Stomach (tissue), 9 donors: Measurements from ENCODE around the gene VPS9D1. TPM values are rescaled to one million over a fixed set of nuclear protein-coding genes. Genes with fewer than 3 reads are reported as not detected.

Experiments used
- DNase-seq, 2 donors: peaks; one replicate each; pipeline versions ENCODE4 v3.0.0 to v3.0.0-alpha.2; 2013 to 2019
- H3K27ac ChIP-seq, 5 donors: fragments of 200-600 bp in 4 of 5; sonication (generic) in 4 of 5; one replicate each; pipeline ENCODE4 v1.5.1; 2013 to 2019; ENCODE audit warnings: mild to moderate bottlenecking in 1 of 5, moderate library complexity in 1 of 5
- H3K27me3 ChIP-seq, 3 donors: fragments of 200-600 bp; sonication (generic); one replicate each; pipeline ENCODE4 v1.5.1; 2017 to 2019; ENCODE audit warnings: mixed run types in 1 of 3
- H3K36me3 ChIP-seq, 4 donors: fragments of 200-600 bp; sonication (generic); 1 replicate in 3 of 4; 2 replicates in 1 of 4; pipeline ENCODE4 v1.5.1; 2016 to 2019
- H3K4me1 ChIP-seq, 4 donors: fragments of 200-600 bp; sonication (generic); one replicate each; pipeline ENCODE4 v1.5.1; 2016 to 2019
- H3K4me3 ChIP-seq, 4 donors: fragments of 200-600 bp; sonication (generic) in 3 of 4; one replicate each; pipeline ENCODE4 v1.5.1; 2016 to 2019; ENCODE audit warnings: mild to moderate bottlenecking in 1 of 4
- H3K9me3 ChIP-seq, 4 donors: fragments of 200-600 bp; sonication (generic); one replicate each; pipeline ENCODE4 v1.5.1; 2016 to 2019
- EP300 ChIP-seq: sonication (generic); formaldehyde crosslinking; IDR thresholded peaks from one replicate; pipeline ENCODE4 v1.6.1; 2017; ENCODE audit warnings: antibody characterized with exemption
- POLR2A ChIP-seq, 4 donors: fragments of 450-650 bp; IDR thresholded peaks; one replicate each; pipeline ENCODE4 v1.6.1; 2016; ENCODE audit warnings: antibody characterized with exemption in 4 of 4, control low read depth in 2 of 4, mild to moderate bottlenecking in 1 of 4, moderate library complexity in 1 of 4
- POLR2AphosphoS5 ChIP-seq, 3 donors: sonication (generic); formaldehyde crosslinking; IDR thresholded peaks; one replicate each; pipeline ENCODE4 v1.6.1; 2016; ENCODE audit warnings: antibody characterized with exemption in 3 of 3
- WGBS, 5 donors: extraction: QIAGEN DNeasy Blood & Tissue Kit in 3 of 5; methylation state at CpG; one replicate each; pipeline versions ENCODE4 v1.1.5 to v1.1.7; 2013 to 2018; 5-methylcytosine and 5-hydroxymethylcytosine counted together
- intact Hi-C: fragments of 100-400 bp; cut with DNase I; formaldehyde crosslinking; loops from one replicate; pipeline ENCODE4 v1.15.1; 2023; ENCODE audit warnings: low total_unique reads
- polyA plus RNA-seq, 3 donors: library from polyadenylated mRNA; stranded (reverse); fragments of 200-250 nt; gene quantifications; one replicate each; pipeline ENCODE4 v1.2.3, GENCODE V29; 2013
- total RNA-seq, 5 donors: library from RNA; depleted of rRNA; stranded (reverse); fragments of >200 nt; gene quantifications; one replicate each; pipeline versions ENCODE4 v1.1.0 to v1.2.3, GENCODE V29; 2014 to 2016
- TF ChIP-seq, protein P1 (sequence below), 7 experiments: fragments of 450-650 bp in 4 of 7; fragments of 200-600 bp in 3 of 7; sonication (generic) in 3 of 7; IDR thresholded peaks; one replicate each; pipeline ENCODE4 v1.5.1; 2016 to 2019; ENCODE audit warnings: antibody characterized with exemption in 7 of 7, control low read depth in 2 of 7, mild to moderate bottlenecking in 1 of 7
- donor health status: healthy with polysubstance abuse.
- donor health status: Bipolar disorder and iron deficiency.
- donor health status: healthy.

VPS9D1 gene
- total and polyA plus RNA-seq, 8 donors: 2.7 to 43.2 (median 8.8) TPM

DNA sequence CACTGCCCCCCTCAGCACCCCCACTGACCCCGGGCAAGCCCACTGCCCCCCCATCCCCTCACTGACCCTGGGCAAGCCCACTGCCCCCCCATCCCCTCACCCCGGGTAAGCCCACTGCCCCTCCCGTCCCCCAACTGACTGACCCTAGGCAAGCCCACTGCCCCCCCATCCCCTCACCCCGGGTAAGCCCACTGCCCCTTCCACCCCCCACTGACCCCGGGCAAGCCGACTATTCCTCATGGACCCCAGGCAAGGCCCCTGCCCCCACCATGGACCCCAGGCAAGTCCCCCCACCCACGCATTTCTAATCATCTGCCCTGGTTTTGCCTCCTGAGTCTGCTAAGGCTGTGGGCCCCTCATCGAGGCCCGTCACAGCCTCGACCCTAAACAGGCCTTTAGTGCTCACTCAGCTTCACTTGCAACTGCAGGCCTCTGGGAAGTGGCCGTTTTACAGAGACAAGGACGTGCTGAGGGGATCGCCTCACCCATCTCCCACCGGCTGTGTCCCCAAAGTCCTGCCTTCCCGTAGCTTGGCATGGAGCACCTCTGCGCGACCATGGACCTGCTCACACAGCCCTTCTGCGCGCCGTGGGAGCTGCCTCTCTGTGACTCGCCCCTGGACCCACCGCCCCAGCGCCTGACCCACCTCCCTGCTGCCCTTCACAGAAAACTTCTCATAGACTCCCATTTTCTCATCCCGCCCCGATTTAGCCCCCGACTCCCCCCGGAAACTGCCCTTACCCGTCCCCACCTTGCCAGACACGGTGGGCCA is 3.6 kb downstream of the VPS9D1 start:
- Histone ChIP-seq H3K27ac (no peak overlapping the region), H3K9me3 (no peaks in the 10 kb centered on the region), H3K36me3 (peaks cover 0 to 11% (median 5%) of the 10 kb centered on the region in 4 donors), H3K27me3 (peaks cover 0 to 9% (median 5%) of the 10 kb centered on the region in 3 donors), H3K4me3 (no peak overlapping the region), H3K4me1 (peaks cover 16 to 39% (median 32%) of the 10 kb centered on the region in 4 donors)
- no peak for DNase-seq
- 87 to 91% (median 88%) methylated on average over 24 to 29 of the region's 29 CpGs for WGBS, 5 donors
- intact Hi-C loops: no loop called here
- TF ChIP-seq POLR2A (IDR thresholded peaks at IDR 0.05): no peak
- no peak for TF ChIP-seq POLR2AphosphoS5 (IDR thresholded peaks at IDR 0.05)
- TF ChIP-seq, protein P1, sequence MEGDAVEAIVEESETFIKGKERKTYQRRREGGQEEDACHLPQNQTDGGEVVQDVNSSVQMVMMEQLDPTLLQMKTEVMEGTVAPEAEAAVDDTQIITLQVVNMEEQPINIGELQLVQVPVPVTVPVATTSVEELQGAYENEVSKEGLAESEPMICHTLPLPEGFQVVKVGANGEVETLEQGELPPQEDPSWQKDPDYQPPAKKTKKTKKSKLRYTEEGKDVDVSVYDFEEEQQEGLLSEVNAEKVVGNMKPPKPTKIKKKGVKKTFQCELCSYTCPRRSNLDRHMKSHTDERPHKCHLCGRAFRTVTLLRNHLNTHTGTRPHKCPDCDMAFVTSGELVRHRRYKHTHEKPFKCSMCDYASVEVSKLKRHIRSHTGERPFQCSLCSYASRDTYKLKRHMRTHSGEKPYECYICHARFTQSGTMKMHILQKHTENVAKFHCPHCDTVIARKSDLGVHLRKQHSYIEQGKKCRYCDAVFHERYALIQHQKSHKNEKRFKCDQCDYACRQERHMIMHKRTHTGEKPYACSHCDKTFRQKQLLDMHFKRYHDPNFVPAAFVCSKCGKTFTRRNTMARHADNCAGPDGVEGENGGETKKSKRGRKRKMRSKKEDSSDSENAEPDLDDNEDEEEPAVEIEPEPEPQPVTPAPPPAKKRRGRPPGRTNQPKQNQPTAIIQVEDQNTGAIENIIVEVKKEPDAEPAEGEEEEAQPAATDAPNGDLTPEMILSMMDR (IDR thresholded peaks at IDR 0.05): no peak
- TF ChIP-seq EP300: no peak

DNA sequence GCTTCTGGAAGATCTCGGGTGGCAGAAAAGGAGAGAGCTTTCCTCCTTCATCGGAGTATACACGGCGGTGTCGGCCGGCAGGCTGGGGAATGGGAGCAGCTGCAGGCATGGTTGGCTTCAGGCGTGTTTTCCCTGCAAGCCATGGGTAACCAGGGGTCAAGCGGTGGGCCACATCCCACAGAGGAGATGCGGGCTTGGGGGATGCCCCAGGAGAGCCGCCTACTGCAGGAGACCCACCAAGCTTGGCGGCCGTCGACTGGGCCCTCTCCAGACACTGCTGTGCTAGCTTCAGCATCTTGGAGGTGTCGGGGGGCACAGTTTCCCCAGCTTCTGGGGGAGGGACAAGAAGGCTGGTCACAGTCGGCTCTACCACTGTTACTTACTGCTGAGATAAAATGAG is 4.2 kb downstream of the VPS9D1 start:
- Histone ChIP-seq H3K36me3 (peaks cover 0 to 11% (median 5%) of the 10 kb centered on the region in 4 donors), H3K27me3 (peaks cover 0 to 14% (median 7%) of the 10 kb centered on the region in 3 donors), H3K9me3 (no peaks in the 10 kb centered on the region), H3K4me1 (peaks cover 20 to 44% (median 34%) of the 10 kb centered on the region in 4 donors), H3K4me3 (no peak overlapping the region), H3K27ac (no peak overlapping the region)
- WGBS, 5 donors: 90 to 92% (median 92%) methylated on average over 15 of the region's 15 CpGs
- TF ChIP-seq, protein P1 (IDR thresholded peaks at IDR 0.05): no peak
- TF ChIP-seq POLR2A (IDR thresholded peaks at IDR 0.05) (no peak), POLR2AphosphoS5 (IDR thresholded peaks at IDR 0.05) (no peak), EP300 (no peak)
- intact Hi-C loops: no loop called here
- no peak for DNase-seq

DNA sequence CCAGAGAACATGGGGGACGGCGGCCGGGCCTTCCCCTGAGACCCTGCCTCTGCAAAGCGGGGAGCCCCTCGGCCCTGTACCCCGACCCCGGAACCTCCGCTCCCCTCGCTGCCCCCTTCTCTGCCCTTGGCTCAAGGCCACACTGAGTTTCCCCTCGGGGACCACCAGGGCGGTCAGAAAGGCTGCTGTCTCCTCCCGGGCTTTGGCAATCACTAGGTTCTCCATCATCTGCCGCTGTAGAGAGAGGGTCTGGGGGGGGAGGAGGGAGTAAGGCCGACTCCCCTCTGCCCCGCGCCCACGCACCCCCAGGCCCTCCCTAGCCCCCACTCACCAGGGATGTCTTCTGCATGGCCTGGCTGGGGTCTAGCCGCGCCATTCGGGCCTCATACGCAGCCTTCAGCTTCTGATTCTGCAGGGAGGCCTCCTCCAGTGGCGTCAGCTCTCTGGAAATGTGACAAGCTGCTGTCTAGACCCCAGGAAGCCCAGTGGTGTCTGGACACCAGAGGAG is 8.4 kb downstream of the VPS9D1 start:
- Histone ChIP-seq H3K4me3 (peak overlapping the region; percentile 27 to 55 (median 40)), H3K27me3 (peaks cover 0 to 14% (median 7%) of the 10 kb centered on the region in 3 donors), H3K36me3 (peaks cover 0 to 37% (median 12%) of the 10 kb centered on the region in 4 donors), H3K4me1 (peaks cover 13 to 21% (median 15%) of the 10 kb centered on the region in 4 donors), H3K9me3 (no peaks in the 10 kb centered on the region), H3K27ac (peak overlapping the region in 1 of 5 donors; percentile 8)
- TF ChIP-seq EP300: no peak
- intact Hi-C loops: no loop called here
- DNase-seq: no peak
- 9 to 44% (median 11%) methylated on average over 5 to 22 of the region's 22 CpGs for WGBS, 5 donors

DNA sequence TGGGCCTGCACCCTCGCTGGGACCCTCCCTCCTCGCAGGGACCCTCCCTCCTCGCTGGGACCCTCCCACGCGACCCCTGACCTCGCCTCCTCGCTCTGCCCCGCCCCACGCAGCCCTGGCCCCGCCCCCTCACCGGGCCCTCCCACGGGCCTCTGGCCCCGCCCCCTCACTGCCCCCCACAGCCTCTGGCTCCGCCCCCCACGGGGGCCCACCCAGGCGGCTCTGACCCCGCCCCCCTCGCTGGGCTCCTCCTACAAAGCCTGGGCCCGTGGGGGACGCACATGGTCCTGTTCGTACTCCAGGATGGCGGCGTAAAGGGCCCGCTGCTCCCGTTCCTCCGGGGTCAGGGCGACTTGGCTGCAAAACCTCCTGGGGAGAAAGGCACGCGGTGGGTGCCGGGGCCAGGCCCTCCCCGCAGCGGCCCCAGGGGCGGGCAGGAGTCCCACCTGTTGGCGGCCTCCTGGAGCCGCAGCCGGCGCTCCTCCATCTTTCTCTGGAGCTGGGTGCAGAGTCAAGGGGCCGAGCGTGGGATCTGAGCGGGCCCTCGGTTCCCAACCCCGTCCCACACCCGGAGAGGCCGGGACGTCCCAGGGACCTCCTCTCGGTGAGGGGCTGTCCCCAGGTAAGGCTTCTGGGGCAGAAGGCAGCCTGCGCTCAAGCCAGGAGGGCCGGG is 9.0 kb downstream of the VPS9D1 start:
- TF ChIP-seq, protein P1 (IDR thresholded peaks at IDR 0.05): no peak
- no peak for TF ChIP-seq POLR2AphosphoS5 (IDR thresholded peaks at IDR 0.05)
- TF ChIP-seq EP300: no peak
- TF ChIP-seq POLR2A (IDR thresholded peaks at IDR 0.05): no peak
- Histone ChIP-seq H3K4me3 (peak overlapping the region; percentile 27 to 55 (median 40)), H3K27me3 (peaks cover 0 to 14% (median 7%) of the 10 kb centered on the region in 3 donors), H3K9me3 (no peaks in the 10 kb centered on the region), H3K27ac (peak overlapping the region in 1 of 5 donors; percentile 8), H3K4me1 (peaks cover 13 to 21% (median 15%) of the 10 kb centered on the region in 4 donors), H3K36me3 (peaks cover 0 to 38% (median 12%) of the 10 kb centered on the region in 4 donors)
- WGBS, 5 donors: 1 to 7% (median 2%) methylated on average over 28 to 48 of the region's 48 CpGs; no CpG with 5 or more reads in 1 of the 5 donors
- peak; percentile 63 to 78 for DNase-seq
- intact Hi-C loops: no loop called here
